GM18517 (cell line): ENCODE data around the gene ADAMTS15.

ENCODE experiments used
- ATAC-seq: cut with Tn5 transposase; IDR thresholded peaks from one replicate; pipeline ENCODE4 v1.9.1; 2021; ENCODE audit warnings: mild to moderate bottlenecking, moderate library complexity; ENCODE audit not compliant: unreplicated experiment

Gene ADAMTS15

GRCh38 chr11:130448416-130449309 is at the start of gene ADAMTS15:
ADAMTS15 (plus strand) TSS chr11:130448645; CDS start chr11:130448974, 329 bp downstream.
- ATAC-seq, result no peak

GRCh38 chr11:130399196-130399595 is 49.2 kb upstream of the ADAMTS15 start:
- no peak for ATAC-seq

GRCh38 chr11:130400781-130401483 is 47.5 kb upstream of the ADAMTS15 start:
- ATAC-seq, result no peak

- no peak for ATAC-seq
These were observed 45.9 kb upstream of the ADAMTS15 start for GRCh38 chr11:130402570-130402969.

GRCh38 chr11:130403271-130403804 is 45.1 kb upstream of the ADAMTS15 start:
- ATAC-seq, result no peak

GRCh38 chr11:130403967-130404366 is 44.5 kb upstream of the ADAMTS15 start:
- ATAC-seq, result no peak

- ATAC-seq, result no peak
These were observed 43.7 kb upstream of the ADAMTS15 start for GRCh38 chr11:130404727-130405126.

GRCh38 chr11:130405428-130405827 is 43.0 kb upstream of the ADAMTS15 start:
- ATAC-seq, result no peak

- ATAC-seq, result no peak
These were observed 40.5 kb upstream of the ADAMTS15 start for GRCh38 chr11:130407978-130408377.

GRCh38 chr11:130408401-130408890 is 40.0 kb upstream of the ADAMTS15 start:
- no peak for ATAC-seq

GRCh38 chr11:130408901-130409300 is 39.5 kb upstream of the ADAMTS15 start:
- no peak for ATAC-seq

GRCh38 chr11:130409594-130410388 is 38.7 kb upstream of the ADAMTS15 start:
- no peak for ATAC-seq

GRCh38 chr11:130411223-130411622 is 37.2 kb upstream of the ADAMTS15 start:
- ATAC-seq, result no peak

GRCh38 chr11:130413405-130414106 is 34.9 kb upstream of the ADAMTS15 start:
- ATAC-seq, result no peak

- ATAC-seq, result no peak
These were observed 34.1 kb upstream of the ADAMTS15 start for GRCh38 chr11:130414107-130415080.

GRCh38 chr11:130415731-130416529 is 32.5 kb upstream of the ADAMTS15 start:
- no peak for ATAC-seq

GRCh38 chr11:130416530-130416882 is 31.9 kb upstream of the ADAMTS15 start:
- ATAC-seq, result no peak

- no peak for ATAC-seq
These were observed 31.5 kb upstream of the ADAMTS15 start for GRCh38 chr11:130416906-130417305.
